ENCODE results near the gene TMEM183A.

The TMEM183A gene

DNA sequence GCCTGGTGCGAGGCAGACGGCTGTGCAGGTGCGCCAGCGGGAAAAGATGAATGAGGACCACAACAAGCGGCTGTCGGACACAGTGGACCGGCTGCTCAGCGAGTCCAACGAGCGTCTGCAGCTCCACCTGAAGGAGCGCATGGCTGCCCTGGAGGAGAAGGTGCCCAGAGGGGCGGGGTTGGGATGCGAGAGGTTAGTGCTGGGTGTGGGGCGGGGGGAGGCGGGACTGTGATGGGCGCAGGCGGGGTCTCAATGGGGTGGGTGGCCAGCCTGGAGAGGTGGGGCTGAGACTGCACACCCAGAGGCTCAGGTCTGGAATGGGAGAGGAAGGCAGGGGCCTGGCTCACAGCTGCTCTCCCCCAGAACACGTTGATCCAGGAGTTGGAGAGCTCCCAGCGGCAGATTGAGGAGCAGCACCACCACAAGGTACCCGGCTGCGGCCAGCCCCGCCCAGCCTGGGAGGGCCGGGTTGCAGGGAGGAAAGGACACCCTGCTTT, 41.4 kb downstream of the TMEM183A start:
- TF ChIP-seq, protein P1, sequence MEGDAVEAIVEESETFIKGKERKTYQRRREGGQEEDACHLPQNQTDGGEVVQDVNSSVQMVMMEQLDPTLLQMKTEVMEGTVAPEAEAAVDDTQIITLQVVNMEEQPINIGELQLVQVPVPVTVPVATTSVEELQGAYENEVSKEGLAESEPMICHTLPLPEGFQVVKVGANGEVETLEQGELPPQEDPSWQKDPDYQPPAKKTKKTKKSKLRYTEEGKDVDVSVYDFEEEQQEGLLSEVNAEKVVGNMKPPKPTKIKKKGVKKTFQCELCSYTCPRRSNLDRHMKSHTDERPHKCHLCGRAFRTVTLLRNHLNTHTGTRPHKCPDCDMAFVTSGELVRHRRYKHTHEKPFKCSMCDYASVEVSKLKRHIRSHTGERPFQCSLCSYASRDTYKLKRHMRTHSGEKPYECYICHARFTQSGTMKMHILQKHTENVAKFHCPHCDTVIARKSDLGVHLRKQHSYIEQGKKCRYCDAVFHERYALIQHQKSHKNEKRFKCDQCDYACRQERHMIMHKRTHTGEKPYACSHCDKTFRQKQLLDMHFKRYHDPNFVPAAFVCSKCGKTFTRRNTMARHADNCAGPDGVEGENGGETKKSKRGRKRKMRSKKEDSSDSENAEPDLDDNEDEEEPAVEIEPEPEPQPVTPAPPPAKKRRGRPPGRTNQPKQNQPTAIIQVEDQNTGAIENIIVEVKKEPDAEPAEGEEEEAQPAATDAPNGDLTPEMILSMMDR (IDR thresholded peaks at IDR 0.05; ENCODE audit: low read depth, low read length), result no peak
- H3K4me3 ChIP-seq (ENCODE audit: low read depth, low read length), result no peak overlapping the region

DNA sequence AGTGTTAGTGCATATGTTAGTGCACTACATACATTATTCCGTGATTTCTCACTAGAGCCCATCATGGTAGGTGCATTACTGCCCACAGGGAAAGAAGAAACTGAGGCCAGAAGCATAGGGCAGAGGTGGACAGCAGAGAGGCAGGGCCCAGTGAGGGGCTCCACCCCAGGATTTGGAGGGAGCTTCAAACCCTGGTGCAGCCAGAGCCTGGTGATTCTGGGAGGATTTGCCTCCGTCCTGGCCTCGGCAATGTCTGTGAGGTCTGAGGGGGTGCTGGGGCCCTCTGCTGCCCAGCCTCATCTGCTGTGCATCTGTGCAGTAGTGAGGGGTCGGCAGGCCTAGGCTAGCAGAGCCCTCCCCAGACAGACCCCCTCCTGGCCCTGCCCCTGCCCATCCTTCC, 41.9 kb downstream of the TMEM183A start:
- H3K4me3 ChIP-seq (ENCODE audit: low read depth, low read length), result no peak overlapping the region
- TF ChIP-seq, protein P1 (IDR thresholded peaks at IDR 0.05; ENCODE audit: low read depth, low read length), result no peak

DNA sequence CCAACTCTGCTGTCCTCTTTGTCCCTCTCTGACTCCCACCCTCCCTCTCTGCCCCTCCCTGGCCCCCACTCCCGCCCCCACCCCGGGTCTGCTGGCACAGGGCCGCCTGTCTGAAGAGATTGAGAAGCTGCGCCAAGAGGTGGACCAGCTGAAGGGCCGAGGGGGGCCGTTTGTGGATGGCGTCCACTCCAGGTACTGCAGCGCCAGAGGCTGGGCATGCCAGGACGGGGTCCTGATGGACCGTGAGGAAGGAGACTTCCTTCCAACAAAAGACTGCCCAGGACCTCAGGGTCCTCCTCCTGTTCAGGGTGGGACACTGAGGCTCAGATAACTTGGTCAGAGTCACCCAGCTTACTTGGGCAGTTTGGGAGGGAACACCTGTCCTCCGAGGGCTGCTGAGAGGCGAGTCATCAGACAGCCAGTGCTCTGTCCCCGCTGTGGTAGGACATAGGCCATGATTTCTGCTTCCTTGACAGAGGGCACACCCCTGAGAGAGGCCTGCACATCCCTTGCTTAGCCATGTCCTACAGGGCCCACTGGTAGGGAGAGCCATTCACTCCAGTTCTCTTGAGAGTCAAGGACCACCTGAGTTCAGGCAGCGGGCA, 42.5 kb downstream of the TMEM183A start:
- H3K4me3 ChIP-seq (ENCODE audit: low read depth, low read length), result no peak overlapping the region
- TF ChIP-seq, protein P1 (IDR thresholded peaks at IDR 0.05; ENCODE audit: low read depth, low read length), result no peak

DNA sequence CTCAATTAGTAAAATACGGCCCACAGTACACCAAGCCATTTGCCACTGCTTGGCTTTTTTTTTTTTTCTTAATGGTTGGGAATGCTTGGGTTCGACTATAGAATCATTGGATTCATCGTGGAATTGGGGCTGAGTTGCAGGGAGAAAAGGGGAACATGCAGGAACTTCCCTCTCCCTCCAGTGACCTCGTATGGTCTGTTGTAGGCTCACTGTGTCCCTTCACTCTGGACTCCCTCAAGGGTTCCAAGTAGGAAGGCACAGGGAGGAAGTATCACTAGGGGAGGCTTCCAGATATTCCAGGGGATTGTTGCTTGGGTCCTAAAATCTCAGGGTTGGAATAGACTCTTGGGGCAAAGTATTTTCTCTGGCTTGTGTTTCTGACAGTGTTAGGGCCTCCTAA, 43.7 kb downstream of the TMEM183A start:
- TF ChIP-seq, protein P1 (IDR thresholded peaks at IDR 0.05; ENCODE audit: low read depth, low read length), result no peak
- H3K4me3 ChIP-seq (ENCODE audit: low read depth, low read length), result no peak overlapping the region

DNA sequence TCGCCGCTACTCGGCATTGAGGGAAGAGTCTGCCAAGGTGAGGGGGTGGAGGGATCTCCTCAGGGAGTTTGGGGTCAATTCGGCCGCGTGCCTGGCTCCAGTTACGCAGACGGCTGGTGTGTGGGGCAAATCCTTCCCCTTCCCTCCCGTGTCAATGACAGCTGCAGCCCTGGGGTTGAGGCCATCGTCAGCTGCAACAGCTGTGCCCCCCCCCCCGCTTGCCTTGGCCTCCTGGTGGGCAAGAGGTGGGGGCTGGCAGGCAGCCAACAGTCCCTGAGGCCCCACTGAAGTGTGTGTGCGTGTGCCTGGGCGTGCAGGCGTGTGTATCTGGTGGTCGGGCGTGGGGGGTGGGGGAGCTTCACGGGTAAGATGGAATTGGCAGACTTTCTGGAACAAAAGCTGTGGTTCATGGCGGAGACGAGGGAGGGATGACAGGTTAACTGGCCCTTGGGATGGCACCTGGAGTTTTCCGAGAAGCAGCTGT, 44.7 kb downstream of the TMEM183A start:
- TF ChIP-seq, protein P1 (IDR thresholded peaks at IDR 0.05; ENCODE audit: low read depth, low read length), result no peak
- H3K4me3 ChIP-seq (ENCODE audit: low read depth, low read length), result no peak overlapping the region

DNA sequence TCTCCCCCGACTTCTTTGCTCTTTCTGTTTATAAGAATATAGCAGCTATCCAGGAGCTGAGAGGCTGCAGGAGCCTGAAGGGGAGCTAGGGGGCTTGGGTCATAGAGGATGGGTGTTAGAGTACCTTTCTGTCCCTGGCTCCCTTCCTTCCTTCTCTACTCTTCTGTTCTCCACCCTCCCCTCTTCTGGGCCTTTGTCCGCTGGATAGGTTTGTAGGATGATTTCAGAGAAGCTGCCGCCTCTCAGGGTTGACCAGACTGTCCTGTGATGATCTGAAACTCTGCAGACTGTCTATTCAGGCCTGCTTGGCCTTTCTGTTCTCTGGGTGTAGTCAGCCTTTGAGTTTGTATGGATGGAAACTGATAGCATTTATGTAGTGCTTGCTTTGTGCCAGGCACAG, 45.4 kb downstream of the TMEM183A start:
- H3K4me3 ChIP-seq (ENCODE audit: low read depth, low read length), result no peak overlapping the region
- TF ChIP-seq, protein P1 (IDR thresholded peaks at IDR 0.05; ENCODE audit: low read depth, low read length), result no peak

DNA sequence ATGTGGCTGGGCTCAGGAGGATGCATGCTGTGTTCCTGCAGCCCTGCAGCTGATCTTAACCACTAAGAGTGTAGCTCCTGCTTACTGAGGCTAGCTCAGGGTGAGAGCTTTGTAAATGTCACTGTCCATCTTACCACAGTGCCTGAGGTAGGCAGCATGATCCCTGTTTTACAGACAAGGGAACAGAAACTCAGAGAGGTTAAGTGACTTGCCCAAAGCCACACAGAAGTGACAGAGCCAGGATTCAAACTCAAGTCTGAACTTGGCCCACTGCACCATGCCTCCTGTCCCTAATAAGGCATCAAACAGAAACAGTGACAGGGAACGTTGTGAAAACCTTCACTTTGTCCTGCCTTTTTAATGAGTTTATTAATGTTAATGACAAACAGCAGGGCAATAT, 47.0 kb downstream of the TMEM183A start:
- TF ChIP-seq, protein P1 (IDR thresholded peaks at IDR 0.05; ENCODE audit: low read depth, low read length), result no peak
- no peak overlapping the region for H3K4me3 ChIP-seq (ENCODE audit: low read depth, low read length)

Measured in WI38 (cell line).